ENCODE results near the gene NID1.
A peak's percentile ranks its signal among the peaks of the same experiment; 100 is the strongest.

NID1 gene

GRCh38 chr1:235933017-235933765 lies 131.7 kb downstream of the NID1 start:
- DNase-seq (ENCODE audit: low read depth): peak; percentile 69
- no peak for TF ChIP-seq MYC (IDR thresholded peaks at IDR 0.05; ENCODE audit: low read depth, low read length)
- no peak for TF ChIP-seq POLR2A (IDR thresholded peaks at IDR 0.05; ENCODE audit: extremely low read depth, insufficient read length)
- TF ChIP-seq CTCF (IDR thresholded peaks at IDR 0.05; ENCODE audit: low read depth, low read length): peak; percentile 7
- H3K4me3 ChIP-seq (ENCODE audit: low read depth, low read length): no peak overlapping the region

DNA sequence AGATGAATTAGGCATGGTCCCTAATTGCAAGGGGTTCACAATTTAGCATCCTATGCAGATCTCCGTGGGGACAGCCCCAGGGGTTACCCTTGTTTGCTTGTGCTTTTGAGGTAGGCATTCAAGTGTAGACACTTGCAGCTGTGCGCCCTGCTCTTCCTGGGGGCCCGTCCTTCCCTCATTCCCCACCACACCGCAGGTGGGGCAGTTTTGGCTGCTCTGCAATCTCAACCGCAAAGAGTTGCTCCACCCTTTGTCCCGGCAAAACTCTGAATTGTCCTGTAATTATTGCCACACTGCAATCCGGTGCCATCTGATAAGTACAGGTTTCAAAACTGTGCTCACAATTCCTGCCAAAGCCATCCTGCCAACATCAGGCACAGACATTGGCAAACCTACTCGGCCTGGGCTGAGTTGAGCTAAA lies 132.8 kb downstream of the NID1 start:
- TF ChIP-seq CTCF (IDR thresholded peaks at IDR 0.05; ENCODE audit: low read depth, low read length): no peak
- peak; percentile 50 for TF ChIP-seq MYC (IDR thresholded peaks at IDR 0.05; ENCODE audit: low read depth, low read length)
- TF ChIP-seq, protein P1, sequence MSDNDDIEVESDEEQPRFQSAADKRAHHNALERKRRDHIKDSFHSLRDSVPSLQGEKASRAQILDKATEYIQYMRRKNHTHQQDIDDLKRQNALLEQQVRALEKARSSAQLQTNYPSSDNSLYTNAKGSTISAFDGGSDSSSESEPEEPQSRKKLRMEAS (IDR thresholded peaks at IDR 0.05; ENCODE audit: low read depth, low read length): peak; percentile 54
- DNase-seq (ENCODE audit: low read depth): peak; percentile 95
- no peak overlapping the region for H3K4me3 ChIP-seq (ENCODE audit: low read depth, low read length)

DNA sequence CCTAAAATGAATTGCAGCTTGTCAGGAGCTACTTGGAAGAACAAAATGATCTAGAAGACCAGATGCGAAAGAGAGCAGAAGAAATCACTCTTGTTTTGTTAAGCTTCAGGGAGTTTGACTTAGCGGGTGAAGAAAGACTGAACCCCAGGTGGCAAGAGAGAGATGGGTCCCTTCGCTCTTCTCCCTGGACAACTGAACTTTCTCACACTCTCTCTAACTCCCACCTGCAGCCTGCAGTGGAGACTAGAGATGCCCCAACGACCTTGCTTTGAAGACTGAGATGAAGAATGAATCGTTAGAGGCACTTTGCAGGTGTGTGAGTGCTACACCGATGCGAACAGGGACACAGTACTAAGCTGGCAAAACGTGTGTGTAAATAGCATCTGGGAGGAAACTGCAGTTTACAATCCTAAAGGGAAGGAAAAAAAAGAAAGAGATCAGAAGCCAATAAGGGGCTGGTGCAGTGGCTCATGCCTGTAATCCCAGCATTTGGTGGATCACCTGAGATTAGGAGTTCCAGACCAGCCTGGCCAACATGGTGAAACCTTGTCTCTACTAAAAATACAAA lies 133.6 kb downstream of the NID1 start:
- peak; percentile 16 for DNase-seq (ENCODE audit: low read depth)
- no peak overlapping the region for H3K4me3 ChIP-seq (ENCODE audit: low read depth, low read length)
- TF ChIP-seq POLR2A (IDR thresholded peaks at IDR 0.05; ENCODE audit: extremely low read depth, insufficient read length): no peak
- TF ChIP-seq, protein P1 (IDR thresholded peaks at IDR 0.05; ENCODE audit: low read depth, low read length): no peak
- TF ChIP-seq CTCF (IDR thresholded peaks at IDR 0.05; ENCODE audit: low read depth, low read length): no peak
- TF ChIP-seq MYC (IDR thresholded peaks at IDR 0.05; ENCODE audit: low read depth, low read length): no peak

DNA sequence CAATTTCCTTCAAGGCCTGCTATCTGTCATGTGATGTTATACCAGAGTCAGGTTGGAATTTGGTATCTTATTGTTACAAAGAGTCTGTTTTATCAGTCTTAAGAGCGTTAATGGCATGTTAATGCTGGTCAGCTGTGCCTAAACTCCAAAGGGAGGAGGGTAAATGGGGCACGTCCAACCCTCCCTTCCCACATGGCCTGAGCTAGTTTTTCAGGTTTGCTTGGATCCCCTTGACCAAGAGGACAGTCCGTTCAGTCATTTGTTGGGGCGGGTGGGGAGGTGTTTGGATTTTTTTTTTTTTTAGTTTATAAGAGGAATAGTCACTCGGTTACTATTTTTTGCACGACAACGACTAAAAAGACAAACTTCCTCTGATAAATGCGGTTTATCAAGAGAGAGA lies 134.3 kb downstream of the NID1 start:
- TF ChIP-seq POLR2A (IDR thresholded peaks at IDR 0.05; ENCODE audit: extremely low read depth, insufficient read length) (no peak), CTCF (IDR thresholded peaks at IDR 0.05; ENCODE audit: low read depth, low read length) (no peak), MYC (IDR thresholded peaks at IDR 0.05; ENCODE audit: low read depth, low read length) (no peak)
- TF ChIP-seq, protein P1 (IDR thresholded peaks at IDR 0.05; ENCODE audit: low read depth, low read length): no peak
- no peak for DNase-seq (ENCODE audit: low read depth)
- H3K4me3 ChIP-seq (ENCODE audit: low read depth, low read length): no peak overlapping the region

- DNase-seq (ENCODE audit: low read depth): no peak
- H3K4me3 ChIP-seq (ENCODE audit: low read depth, low read length): no peak overlapping the region
- TF ChIP-seq, protein P1 (IDR thresholded peaks at IDR 0.05; ENCODE audit: low read depth, low read length): no peak
- TF ChIP-seq CTCF (IDR thresholded peaks at IDR 0.05; ENCODE audit: low read depth, low read length): no peak
Measured at GRCh38 chr1:235929216-235929615, 135.7 kb downstream of the NID1 start.
